ENCODE results near the gene INF2.

The INF2 gene

DNA sequence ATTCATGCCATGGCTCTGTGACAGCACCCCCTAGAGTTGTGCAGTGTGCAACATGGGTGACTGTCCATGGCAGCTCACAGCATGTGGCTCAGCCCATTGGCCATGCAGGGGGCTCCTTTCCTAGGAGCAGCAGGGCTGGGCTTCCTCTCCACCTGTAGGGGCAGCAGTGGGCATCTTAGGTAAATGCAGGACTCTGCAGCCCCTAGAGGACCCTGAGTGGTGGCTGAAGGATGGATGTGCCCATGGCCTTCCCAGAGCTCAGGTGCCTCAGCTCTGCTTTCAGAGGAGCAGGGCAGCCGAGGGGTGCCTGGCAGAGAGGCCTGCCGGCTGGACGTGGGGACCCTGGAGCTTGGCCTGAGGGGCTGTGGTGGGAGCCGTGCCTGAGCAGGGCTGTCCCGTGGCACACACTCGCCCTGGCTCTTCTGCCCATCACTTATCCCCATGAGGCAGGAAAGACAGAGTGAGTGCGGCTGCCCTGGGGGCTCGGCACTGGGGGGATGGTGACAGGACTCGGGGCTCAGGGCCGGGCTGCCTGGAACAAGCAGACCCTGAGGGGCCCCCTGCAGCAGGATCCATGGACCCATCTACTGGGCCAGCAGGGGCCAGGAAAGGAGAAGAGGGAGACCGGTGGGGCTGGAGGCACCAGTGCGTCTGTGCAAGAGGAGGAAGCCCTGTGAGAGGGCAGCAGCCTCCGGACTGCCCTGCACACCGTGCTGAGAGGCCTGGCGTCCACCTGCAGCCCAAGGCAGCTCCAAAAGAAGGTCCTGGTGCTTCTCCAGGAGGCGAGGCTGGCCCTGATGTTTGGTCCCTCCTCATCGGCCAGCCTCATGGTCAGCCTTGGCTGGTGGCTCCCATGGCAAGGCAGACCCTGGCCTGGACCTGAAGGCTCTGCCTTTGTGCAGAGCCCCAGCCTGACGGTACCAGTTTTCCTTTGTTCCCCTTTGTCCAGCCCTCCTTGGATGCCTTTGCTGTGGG, 42.2 kb downstream of the INF2 start:
- Histone ChIP-seq H3K27ac (ENCODE audit: low read length) (no peak overlapping the region), H3K4me3 (ENCODE audit: low read length) (no peak overlapping the region), H3K36me3 (ENCODE audit: control insufficient read depth, low read depth, low read length) (no peaks in the 10 kb centered on the region), H3K9ac (ENCODE audit: low read length) (no peak overlapping the region), H3K9me3 (ENCODE audit: control insufficient read depth, low read depth, low read length) (no peaks in the 10 kb centered on the region), H3K27me3 (ENCODE audit: control insufficient read depth, insufficient read depth, low read length) (no peaks in the 10 kb centered on the region), H3K4me1 (ENCODE audit: control insufficient read depth, low read depth, low read length) (no peaks in the 10 kb centered on the region)

DNA sequence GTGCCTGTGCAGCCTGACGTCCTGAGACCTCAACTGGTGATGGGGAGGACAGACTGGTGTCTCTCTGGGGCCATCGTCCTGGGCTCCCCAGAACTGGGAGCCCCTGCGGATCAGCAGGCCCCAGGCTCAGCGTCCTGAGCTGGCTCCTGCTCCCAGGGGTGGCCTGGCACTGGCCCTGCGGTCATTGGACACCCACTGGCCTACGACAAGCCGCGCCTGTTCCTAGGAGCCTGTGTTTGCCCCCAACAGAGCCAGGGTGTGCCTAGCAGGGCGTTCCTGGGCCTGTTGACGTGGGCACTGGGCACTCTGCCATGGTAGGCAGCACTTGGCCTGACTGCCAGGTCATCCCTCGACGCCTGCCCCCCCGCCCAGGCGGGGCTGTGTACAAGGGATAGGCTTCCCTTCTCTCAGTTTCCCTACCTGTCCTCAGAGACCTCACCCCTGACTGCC, 43.0 kb downstream of the INF2 start:
- H3K27me3 ChIP-seq (ENCODE audit: control insufficient read depth, insufficient read depth, low read length): no peaks in the 10 kb centered on the region
- no peaks in the 10 kb centered on the region for H3K36me3 ChIP-seq (ENCODE audit: control insufficient read depth, low read depth, low read length)
- no peaks in the 10 kb centered on the region for H3K9me3 ChIP-seq (ENCODE audit: control insufficient read depth, low read depth, low read length)
- H3K4me3 ChIP-seq (ENCODE audit: low read length): no peak overlapping the region
- H3K9ac ChIP-seq (ENCODE audit: low read length): no peak overlapping the region
- no peak overlapping the region for H3K27ac ChIP-seq (ENCODE audit: low read length)
- no peaks in the 10 kb centered on the region for H3K4me1 ChIP-seq (ENCODE audit: control insufficient read depth, low read depth, low read length)

DNA sequence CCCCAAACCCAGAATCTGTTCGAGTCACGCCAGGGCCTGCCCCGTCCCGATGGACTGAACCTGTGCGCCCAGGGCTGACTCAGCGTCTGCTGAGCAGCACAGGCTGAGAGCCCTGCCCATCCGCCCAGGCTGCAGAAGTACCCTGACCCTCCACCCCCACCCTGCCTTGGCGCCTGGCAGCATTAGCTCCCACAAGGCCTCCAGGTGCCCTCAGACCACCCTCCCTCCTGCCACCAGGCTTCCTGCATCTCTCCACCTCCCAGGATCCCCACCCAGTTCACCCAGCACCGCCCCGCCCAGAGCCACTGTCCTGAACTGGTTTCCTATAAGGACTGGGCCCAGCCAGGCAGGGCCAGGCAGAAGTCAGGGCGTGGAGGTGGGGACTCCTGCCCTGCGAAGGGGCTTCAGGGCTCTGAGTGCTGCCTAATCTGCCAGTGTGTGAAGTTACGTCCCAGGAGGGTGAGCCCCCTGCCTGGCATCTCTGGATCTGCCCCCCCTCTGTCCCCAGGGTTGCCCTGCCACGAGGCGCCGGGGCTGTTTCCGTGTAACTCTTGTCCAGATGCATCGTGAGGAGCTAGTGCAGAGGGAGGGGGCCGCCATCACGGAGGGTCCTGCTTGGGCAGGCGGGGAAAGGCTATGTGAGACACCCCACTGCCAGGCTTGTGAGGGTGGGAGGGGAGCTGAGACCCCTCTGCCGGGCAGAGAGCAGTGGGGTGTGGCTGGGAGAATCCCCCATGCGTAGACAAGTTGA, 43.7 kb downstream of the INF2 start:
- Histone ChIP-seq H3K27me3 (ENCODE audit: control insufficient read depth, insufficient read depth, low read length) (no peaks in the 10 kb centered on the region), H3K4me1 (ENCODE audit: control insufficient read depth, low read depth, low read length) (no peaks in the 10 kb centered on the region), H3K27ac (ENCODE audit: low read length) (no peak overlapping the region), H3K9me3 (ENCODE audit: control insufficient read depth, low read depth, low read length) (no peaks in the 10 kb centered on the region), H3K9ac (ENCODE audit: low read length) (no peak overlapping the region), H3K4me3 (ENCODE audit: low read length) (no peak overlapping the region), H3K36me3 (ENCODE audit: control insufficient read depth, low read depth, low read length) (no peaks in the 10 kb centered on the region)

DNA sequence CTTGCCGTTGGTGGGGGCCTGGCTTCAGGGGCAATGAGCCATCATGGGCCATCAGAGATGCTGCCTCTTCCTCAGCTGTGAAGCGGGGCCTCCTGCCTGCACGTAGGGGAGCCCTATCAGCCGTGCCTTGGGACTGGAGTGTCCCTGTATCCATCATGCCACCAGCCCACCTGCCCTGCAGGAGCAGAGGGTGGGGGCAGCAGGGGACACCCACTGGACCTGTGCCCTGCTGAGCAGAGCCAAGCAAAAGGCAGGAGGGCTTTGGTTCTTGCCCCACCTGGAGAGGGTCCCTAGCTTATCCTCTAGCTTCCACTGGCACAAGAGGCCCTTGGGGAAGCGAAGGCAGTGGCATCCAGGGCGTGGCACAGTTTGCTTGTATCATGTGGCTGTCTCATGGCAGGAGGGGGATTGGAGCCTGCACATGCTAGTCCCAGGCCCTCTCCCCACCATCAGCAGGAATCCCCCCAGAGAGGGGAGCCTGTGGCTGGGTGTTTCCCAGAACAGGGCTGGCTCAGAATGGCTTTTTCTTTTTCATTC, 44.7 kb downstream of the INF2 start:
- Histone ChIP-seq H3K9me3 (ENCODE audit: control insufficient read depth, low read depth, low read length) (no peaks in the 10 kb centered on the region), H3K36me3 (ENCODE audit: control insufficient read depth, low read depth, low read length) (no peaks in the 10 kb centered on the region), H3K27ac (ENCODE audit: low read length) (no peak overlapping the region), H3K27me3 (ENCODE audit: control insufficient read depth, insufficient read depth, low read length) (no peaks in the 10 kb centered on the region), H3K4me3 (ENCODE audit: low read length) (no peak overlapping the region), H3K9ac (ENCODE audit: low read length) (no peak overlapping the region), H3K4me1 (ENCODE audit: control insufficient read depth, low read depth, low read length) (no peaks in the 10 kb centered on the region)

- Histone ChIP-seq H3K4me1 (ENCODE audit: control insufficient read depth, low read depth, low read length) (no peaks in the 10 kb centered on the region), H3K27ac (ENCODE audit: low read length) (no peak overlapping the region)
These were observed 45.2 kb downstream of the INF2 start for GRCh38 chr14:104734601-104734990.

GRCh38 chr14:104734991-104735779, 45.8 kb downstream of the INF2 start:
- H3K4me1 ChIP-seq (ENCODE audit: control insufficient read depth, low read depth, low read length): no peaks in the 10 kb centered on the region
- H3K36me3 ChIP-seq (ENCODE audit: control insufficient read depth, low read depth, low read length): no peaks in the 10 kb centered on the region
- H3K9me3 ChIP-seq (ENCODE audit: control insufficient read depth, low read depth, low read length): no peaks in the 10 kb centered on the region
- no peak overlapping the region for H3K4me3 ChIP-seq (ENCODE audit: low read length)
- H3K9ac ChIP-seq (ENCODE audit: low read length): no peak overlapping the region
- H3K27ac ChIP-seq (ENCODE audit: low read length): no peak overlapping the region
- no peaks in the 10 kb centered on the region for H3K27me3 ChIP-seq (ENCODE audit: control insufficient read depth, insufficient read depth, low read length)

More at GRCh38 chr14:104734601-104734990, 45.2 kb downstream of the INF2 start:
- Histone ChIP-seq H3K4me3 (ENCODE audit: low read length) (no peak overlapping the region), H3K9ac (ENCODE audit: low read length) (no peak overlapping the region), H3K9me3 (ENCODE audit: control insufficient read depth, low read depth, low read length) (no peaks in the 10 kb centered on the region), H3K27me3 (ENCODE audit: control insufficient read depth, insufficient read depth, low read length) (no peaks in the 10 kb centered on the region), H3K36me3 (ENCODE audit: control insufficient read depth, low read depth, low read length) (no peaks in the 10 kb centered on the region)

DNA sequence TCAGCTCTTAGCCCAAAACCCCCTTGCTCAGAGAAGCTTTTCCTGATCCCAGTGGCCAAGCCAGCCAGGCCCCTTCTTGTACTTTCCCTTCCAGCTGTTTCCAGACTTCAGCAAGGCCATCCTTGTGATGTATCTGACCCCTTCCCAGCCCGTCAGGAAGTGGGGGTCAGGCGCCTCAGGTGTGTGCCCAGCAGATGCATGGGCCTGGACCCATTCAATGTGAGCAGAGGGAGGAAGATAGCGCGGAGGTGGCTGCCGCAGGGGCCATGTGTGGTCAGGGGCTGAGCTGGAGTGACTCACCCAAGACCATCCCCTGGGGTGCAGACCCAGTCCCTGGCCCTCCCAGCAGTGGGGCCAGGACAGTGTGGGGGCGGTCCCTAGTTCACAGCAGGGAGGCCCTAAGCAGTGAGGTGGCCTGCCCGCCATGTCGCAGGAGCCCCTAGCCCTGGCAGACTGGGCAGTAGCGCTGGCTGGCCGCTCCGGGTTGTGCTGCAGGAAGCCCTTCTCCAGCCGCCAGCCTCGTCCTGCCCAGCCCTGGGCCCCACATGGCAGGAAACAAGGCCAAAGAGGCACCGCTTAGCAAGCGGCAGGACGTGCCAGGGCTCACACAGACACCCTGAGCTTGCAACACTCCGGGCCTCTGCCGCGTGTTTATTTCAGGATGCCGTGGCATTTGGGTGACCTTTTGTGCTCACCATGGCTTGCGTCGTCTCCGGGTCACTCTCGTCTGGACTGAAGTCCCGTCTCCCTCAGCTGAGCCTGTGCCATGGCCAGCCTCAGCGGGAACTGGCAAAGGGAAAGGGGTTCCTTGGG, 46.6 kb downstream of the INF2 start:
- Histone ChIP-seq H3K27ac (ENCODE audit: low read length) (no peak overlapping the region), H3K4me3 (ENCODE audit: low read length) (no peak overlapping the region), H3K9ac (ENCODE audit: low read length) (no peak overlapping the region), H3K27me3 (ENCODE audit: control insufficient read depth, insufficient read depth, low read length) (no peaks in the 10 kb centered on the region), H3K36me3 (ENCODE audit: control insufficient read depth, low read depth, low read length) (no peaks in the 10 kb centered on the region), H3K4me1 (ENCODE audit: control insufficient read depth, low read depth, low read length) (no peaks in the 10 kb centered on the region), H3K9me3 (ENCODE audit: control insufficient read depth, low read depth, low read length) (no peaks in the 10 kb centered on the region)

- H3K9ac ChIP-seq (ENCODE audit: low read length): no peak overlapping the region
- no peaks in the 10 kb centered on the region for H3K27me3 ChIP-seq (ENCODE audit: control insufficient read depth, insufficient read depth, low read length)
- H3K4me3 ChIP-seq (ENCODE audit: low read length): no peak overlapping the region
- H3K27ac ChIP-seq (ENCODE audit: low read length): no peak overlapping the region
- H3K4me1 ChIP-seq (ENCODE audit: control insufficient read depth, low read depth, low read length): no peaks in the 10 kb centered on the region
- no peaks in the 10 kb centered on the region for H3K36me3 ChIP-seq (ENCODE audit: control insufficient read depth, low read depth, low read length)
- no peaks in the 10 kb centered on the region for H3K9me3 ChIP-seq (ENCODE audit: control insufficient read depth, low read depth, low read length)
These were observed 49.1 kb downstream of the INF2 start for GRCh38 chr14:104738375-104739019.

GRCh38 chr14:104739026-104739425, 49.6 kb downstream of the INF2 start:
- Histone ChIP-seq H3K4me1 (ENCODE audit: control insufficient read depth, low read depth, low read length) (no peaks in the 10 kb centered on the region), H3K9ac (ENCODE audit: low read length) (no peak overlapping the region), H3K36me3 (ENCODE audit: control insufficient read depth, low read depth, low read length) (no peaks in the 10 kb centered on the region), H3K27me3 (ENCODE audit: control insufficient read depth, insufficient read depth, low read length) (no peaks in the 10 kb centered on the region), H3K4me3 (ENCODE audit: low read length) (no peak overlapping the region), H3K27ac (ENCODE audit: low read length) (no peak overlapping the region), H3K9me3 (ENCODE audit: control insufficient read depth, low read depth, low read length) (no peaks in the 10 kb centered on the region)

All from iPS-18a (cell line).